K562 (cell line): ENCODE data around the gene NDUFC2. TPM values are rescaled to one million over a fixed set of nuclear protein-coding genes. Genes with fewer than 3 reads are reported as not detected.

Source experiments
- ATAC-seq: fragments of 200-7000 bp; cut with Tn5 transposase; 3 replicates; pipeline ENCODE4 v1.9.1; 2020; ENCODE audit warnings: moderate library complexity
- BruUV-seq: library from RNA; stranded (reverse); fragments of 400-500 nt; replicated peaks from 2 replicates; lab custom pipeline; 2021; lab: Mats Ljungman, UMichigan
- CTCF ChIA-PET: fragments of 300-600 bp; formaldehyde crosslinking; extraction: SDS; loops from one replicate; lab custom pipeline; 2021; ENCODE audit warnings: low intra/inter-chr PET ratio; lab: Yijun Ruan, JAX
- POLR2A ChIA-PET: fragments of 300-600, 350-650 bp; sonication (Branson Sonifier 250); formaldehyde crosslinking; extraction: SDS; loops from one replicate; lab custom pipeline; 2021; ENCODE audit warnings: antibody characterized with exemption, inconsistent platforms; lab: Yijun Ruan, JAX
- DNase-seq, 4 experiments: peaks; one replicate each; pipeline versions ENCODE4 v3.0.0 to v3.0.0-alpha.2; 2011 to 2018; ENCODE audit warnings: low spot score in 3 of 4, mixed read lengths in 3 of 4; ENCODE audit errors: extremely low read depth in 1 of 4
- FAIRE-seq: peaks from 2 replicates; lab custom pipeline; 2011; peaks lifted over from hg19 to GRCh38; lab: Jason Lieb, UNC
- H2AFZ ChIP-seq: 2 replicates; pipeline ENCODE4 v1.6.0; 2011; ENCODE audit warnings: low read depth, low read length, control low read depth, inconsistent platforms
- H3K27ac ChIP-seq: fragments of 200-600 bp; 3 replicates; pipeline ENCODE4 v1.8.0; 2011; ENCODE audit warnings: low read depth, mild to moderate bottlenecking, control low read depth, inconsistent platforms, low read length, moderate library complexity, mixed read lengths; ENCODE audit errors: extremely low read depth
- H3K27me3 ChIP-seq, 2 experiments: fragments of 300-600 bp in 1 of 2; 2 replicates in 1 of 2; 3 replicates in 1 of 2; pipeline versions ENCODE4 v1.6.0 to v1.8.0; 2011; ENCODE audit warnings: inconsistent platforms in 2 of 2, low read length in 2 of 2, mild to moderate bottlenecking in 1 of 2, mixed read lengths in 1 of 2, moderate library complexity in 1 of 2; ENCODE audit not compliant: control insufficient read depth in 2 of 2, insufficient read depth in 2 of 2
- H3K36me3 ChIP-seq: fragments of 300-600 bp; 3 replicates; pipeline ENCODE4 v1.8.0; 2011; ENCODE audit warnings: mild to moderate bottlenecking, low read length, inconsistent platforms; ENCODE audit not compliant: control insufficient read depth, insufficient read depth
- H3K4me1 ChIP-seq, 2 experiments: fragments of 200-600 bp in 1 of 2; replicated peaks in 1 of 2; 2 replicates in 1 of 2; 3 replicates in 1 of 2; pipeline versions ENCODE4 v1.5.1 to v1.8.0; 2011; ENCODE audit warnings: inconsistent platforms in 2 of 2, low read length in 2 of 2, mild to moderate bottlenecking in 1 of 2, mixed read lengths in 1 of 2, moderate library complexity in 1 of 2; ENCODE audit not compliant: control insufficient read depth in 2 of 2, insufficient read depth in 2 of 2
- H3K4me2 ChIP-seq: 2 replicates; pipeline ENCODE4 v1.6.1; 2011; ENCODE audit warnings: low read length, control low read depth, inconsistent platforms, mixed read lengths; ENCODE audit not compliant: insufficient read depth
- H3K4me3 ChIP-seq: fragments of 200-600 bp; sonication (generic), shearing (Covaris generic); 2 replicates; pipeline ENCODE4 v1.5.1; 2016; ENCODE audit warnings: control low read depth, inconsistent platforms
- H3K79me2 ChIP-seq: fragments of 200-600 bp; 3 replicates; pipeline ENCODE4 v1.8.0; 2011; ENCODE audit warnings: low read length, inconsistent platforms; ENCODE audit not compliant: control insufficient read depth, insufficient read depth
- H3K9ac ChIP-seq, 2 experiments: 2 replicates each; pipeline versions ENCODE4 v1.6.0 to v1.6.1; 2011; ENCODE audit warnings: low read depth in 2 of 2, low read length in 2 of 2, control low read depth in 1 of 2, inconsistent platforms in 1 of 2, mild to moderate bottlenecking in 1 of 2, mixed read lengths in 1 of 2; ENCODE audit not compliant: insufficient read depth in 1 of 2
- H3K9me1 ChIP-seq: one replicate; pipeline ENCODE4 v1.6.0; 2011; ENCODE audit warnings: inconsistent platforms, mild to moderate bottlenecking, low read length, moderate library complexity; ENCODE audit not compliant: control insufficient read depth, insufficient read depth
- H3K9me3 ChIP-seq: replicated peaks from 2 replicates; pipeline ENCODE4 v1.5.1; 2011; ENCODE audit warnings: low read depth, low read length, inconsistent platforms; ENCODE audit not compliant: control insufficient read depth, insufficient read depth
- H4K20me1 ChIP-seq: replicated peaks from 2 replicates; pipeline ENCODE4 v1.6.1; 2011; ENCODE audit warnings: low read length, inconsistent platforms, mixed read lengths; ENCODE audit not compliant: control insufficient read depth, insufficient read depth
- ETV6 ChIP-seq, 3 experiments: fragments of 150-350 bp in 1 of 3; sonication (generic) in 1 of 3; formaldehyde crosslinking in 1 of 3; IDR thresholded peaks; 2 replicates each; pipeline versions ENCODE4 v1.6.1 to v1.8.0; 2014 to 2022; ENCODE audit warnings: borderline replicate concordance in 2 of 3, low read depth in 2 of 3, antibody characterized with exemption in 1 of 3, low read length in 1 of 3, mild to moderate bottlenecking in 1 of 3, missing genetic modification reagents in 1 of 3
- WGBS: fragments of 100-300 bp; shearing (Covaris generic); methylation state at CpG from one replicate; pipeline ENCODE4 v1.1.6; 2016; ENCODE audit warnings: low coverage, mixed read lengths; ENCODE audit not compliant: insufficient coverage; ENCODE audit errors: missing lambda C conversion rate; 5-methylcytosine and 5-hydroxymethylcytosine counted together
- in situ Hi-C: fragments of 300-500 bp; cut with MboI; formaldehyde crosslinking; loops from 4 replicates; pipeline ENCODE4 v1.15.0; 2018; ENCODE audit warnings: inconsistent platforms, mixed read lengths
- intact Hi-C: fragments of 100-400 bp; cut with micrococcal nuclease; formaldehyde crosslinking; loops from 2 replicates; pipeline ENCODE4 v1.14.2; 2022
- polyA plus RNA-seq, 8 experiments: library from polyadenylated mRNA; depleted of rRNA in 4 of 8; stranded (reverse) in 5 of 8; unstranded in 3 of 8; fragments of >200 nt; fragmentation: Nextera tagmentation in 2 of 8; fragmentation: Illumina TruSeq in 1 of 8; extraction: Ambion mirVana in 2 of 8; extraction: Trizol in 1 of 8; gene quantifications; 2 replicates each; pipeline versions ENCODE4 v1.2.1 to v1.2.3, GENCODE V29; 2011 to 2014; ENCODE audit warnings: inconsistent platforms in 1 of 8, missing spikeins in 1 of 8
- total RNA-seq, 7 experiments: library from RNA; depleted of rRNA in 6 of 7; stranded (reverse); fragments of >200 nt in 6 of 7; fragmentation: Illumina TruSeq in 2 of 7; extraction: Trizol in 2 of 7; gene quantifications; 2 replicates each; pipeline versions ENCODE4 v1.2.1 to v1.2.3, GENCODE V29; 2011 to 2021; ENCODE audit warnings: low replicate concordance in 1 of 7
- TF ChIP-seq, protein P1 (sequence below): fragments of 450-650 bp; formaldehyde crosslinking; IDR thresholded peaks from 2 replicates; pipeline ENCODE4 v1.4.0; 2020; ENCODE audit warnings: mild to moderate bottlenecking, moderate library complexity

Gene NDUFC2
- total and polyA plus RNA-seq, 9 of the 15 experiments (the other 6 are each of a cell fraction or from before 2014, with no cell fraction given) = 168 to 1,119 (median 442) TPM

DNA sequence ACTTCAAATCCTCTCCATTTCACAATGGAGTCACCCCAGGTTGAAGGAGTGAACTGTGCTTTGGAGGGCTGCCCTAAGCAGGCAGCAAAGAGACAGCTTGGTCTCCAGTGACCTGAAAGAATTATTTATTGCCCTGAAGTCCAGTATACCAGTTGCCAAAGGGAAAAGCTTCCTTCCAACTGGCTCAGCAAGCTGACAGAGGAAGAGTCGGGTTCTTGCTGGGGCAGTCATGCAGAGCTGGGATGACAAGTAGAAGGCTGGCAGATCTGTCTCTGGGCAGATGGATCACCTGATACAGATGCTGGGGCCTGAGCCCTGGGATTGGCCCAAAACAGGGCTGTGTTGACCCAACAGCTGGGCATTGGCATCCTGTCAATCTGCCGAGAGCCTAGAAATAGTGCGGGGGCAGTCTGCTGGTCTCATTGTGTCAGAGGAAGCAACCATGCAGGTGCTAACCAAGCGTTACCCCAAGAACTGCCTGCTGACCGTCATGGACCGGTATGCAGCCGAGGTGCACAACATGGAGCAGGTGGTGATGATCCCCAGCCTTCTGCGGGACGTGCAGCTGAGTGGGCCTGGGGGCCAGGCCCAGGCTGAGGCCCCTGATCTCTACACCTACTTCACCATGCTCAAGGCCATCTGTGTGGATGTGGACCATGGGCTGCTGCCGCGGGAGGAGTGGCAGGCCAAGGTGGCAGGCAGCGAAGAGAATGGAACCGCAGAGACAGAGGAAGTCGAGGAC is 16.1 kb downstream of the NDUFC2 start, which contains the start of gene THRSP:
Gene THRSP, plus strand, starts transcription at position 422 of the 742 bp plus-strand sequence. Its CDS starts 21 bp downstream, at position 443.
- Histone ChIP-seq H3K27me3 (no peaks in the 10 kb centered on the region), H2AFZ (no peak within 1 kb of the TSS), H3K79me2 (no peaks in the 10 kb centered on the region), H3K4me1 (peaks cover 13 to 20% of the 10 kb centered on the region in 2 experiments), H3K9me3 (no peaks in the 10 kb centered on the region), H4K20me1 (no peaks in the 10 kb centered on the region), H3K9me1 (no peaks in the 10 kb centered on the region), H3K27ac (no peak within 1 kb of the TSS), H3K4me3 (no peak within 1 kb of the TSS), H3K9ac (no peak within 1 kb of the TSS), H3K36me3 (peaks cover 11% of the 10 kb centered on the region; the same call in 2 of the 3 replicates), H3K4me2 (no peak within 1 kb of the TSS)
- POLR2A ChIA-PET = interaction anchor here (0.7 to 1.1 kb wide), 4 partner anchors 13 to 24 kb away, joined by 3 to 5 read pairs (median 4); no protein-coding TSS in a partner anchor
- FAIRE-seq = no peak
- CTCF ChIA-PET = interaction anchor here (0.5 kb wide), 1 partner anchor 589 kb away, joined by 3 read pairs; no protein-coding TSS in a partner anchor
- no TSS peak for BruUV-seq
- intact Hi-C loops (no loop called here), in situ Hi-C loops (no loop called here)
- whole genome bisulfite sequencing = 88% methylated on average over 14 of the region's 14 CpGs
- no peak for ATAC-seq
- peak in 1 of 4 experiments; percentile 5 for DNase-seq
- TF ChIP-seq ETV6 (IDR thresholded peaks at IDR 0.05; ENCODE audit: borderline replicate concordance in 1 of 2, low read depth in 2 of 2, low read length in 1 of 2) (no peak), ETV6 (CRISPR knock-in tag; IDR thresholded peaks at IDR 0.05; ENCODE audit: borderline replicate concordance) (no peak)
- TF ChIP-seq, protein P1, sequence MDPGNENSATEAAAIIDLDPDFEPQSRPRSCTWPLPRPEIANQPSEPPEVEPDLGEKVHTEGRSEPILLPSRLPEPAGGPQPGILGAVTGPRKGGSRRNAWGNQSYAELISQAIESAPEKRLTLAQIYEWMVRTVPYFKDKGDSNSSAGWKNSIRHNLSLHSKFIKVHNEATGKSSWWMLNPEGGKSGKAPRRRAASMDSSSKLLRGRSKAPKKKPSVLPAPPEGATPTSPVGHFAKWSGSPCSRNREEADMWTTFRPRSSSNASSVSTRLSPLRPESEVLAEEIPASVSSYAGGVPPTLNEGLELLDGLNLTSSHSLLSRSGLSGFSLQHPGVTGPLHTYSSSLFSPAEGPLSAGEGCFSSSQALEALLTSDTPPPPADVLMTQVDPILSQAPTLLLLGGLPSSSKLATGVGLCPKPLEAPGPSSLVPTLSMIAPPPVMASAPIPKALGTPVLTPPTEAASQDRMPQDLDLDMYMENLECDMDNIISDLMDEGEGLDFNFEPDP (CRISPR knock-in tag) = no peak
